IMR-90 (cell line): ENCODE results near the gene MRPL32. TPM values are rescaled to one million over a fixed set of nuclear protein-coding genes. Genes with fewer than 3 reads are reported as not detected.

Experiments
- ATAC-seq: fragments of 200-7000 bp; cut with Tn5 transposase; 2 replicates; pipeline ENCODE4 v1.9.1; 2020; ENCODE audit warnings: low read depth, mild to moderate bottlenecking, moderate library complexity
- BruUV-seq: library from RNA; stranded (reverse); fragments of 400-500 nt; replicated peaks from 2 replicates; lab custom pipeline; 2021; lab: Mats Ljungman, UMichigan
- CTCF ChIA-PET: fragments of 300-600 bp; formaldehyde crosslinking; extraction: SDS; loops from one replicate; lab custom pipeline; 2021; ENCODE audit warnings: antibody characterized with exemption; lab: Yijun Ruan, JAX
- POLR2A ChIA-PET: fragments of 300-600 bp; sonication (Branson Sonifier 250); formaldehyde crosslinking; loops from one replicate; lab custom pipeline; 2022; ENCODE audit warnings: antibody characterized with exemption; ENCODE audit not compliant: unreplicated experiment; lab: Charles Lee
- DNase-seq: peaks from one replicate; pipeline ENCODE4 v3.0.0; 2013
- H2AFZ ChIP-seq: replicated peaks from 2 replicates; pipeline ENCODE3; 2013; ENCODE audit warnings: low read length, mild to moderate bottlenecking; ENCODE audit not compliant: poor library complexity
- H2AK5ac ChIP-seq: 2 replicates; pipeline ENCODE4 v1.6.1; 2013; ENCODE audit warnings: low read depth, low read length, inconsistent platforms
- H2AK9ac ChIP-seq: replicated peaks from 2 replicates; pipeline ENCODE3; 2013; ENCODE audit warnings: mild to moderate bottlenecking, low read depth, low read length, moderate library complexity; ENCODE audit not compliant: poor library complexity
- H2BK120ac ChIP-seq: 2 replicates; pipeline ENCODE4 v1.6.1; 2013; ENCODE audit warnings: low read depth, low read length, inconsistent platforms
- H2BK15ac ChIP-seq: 3 replicates; pipeline ENCODE4 v1.6.1; 2013; ENCODE audit warnings: low read depth, low read length, inconsistent platforms
- H2BK20ac ChIP-seq: 2 replicates; pipeline ENCODE4 v1.6.1; 2013; ENCODE audit warnings: low read depth, mild to moderate bottlenecking, inconsistent platforms, low read length, moderate library complexity
- H2BK5ac ChIP-seq: 2 replicates; pipeline ENCODE4 v1.6.1; 2013; ENCODE audit warnings: mild to moderate bottlenecking, low read depth, low read length, inconsistent platforms; ENCODE audit not compliant: poor library complexity, severe bottlenecking
- H3K14ac ChIP-seq: replicated peaks from 2 replicates; pipeline ENCODE4 v1.6.1; 2013; ENCODE audit warnings: low read depth, low read length, inconsistent platforms
- H3K18ac ChIP-seq: 2 replicates; pipeline ENCODE4 v1.6.1; 2013; ENCODE audit warnings: low read depth, low read length, control low read depth
- H3K23ac ChIP-seq: 2 replicates; pipeline ENCODE4 v1.6.1; 2013; ENCODE audit warnings: low read depth, low read length, inconsistent platforms
- H3K27ac ChIP-seq: 2 replicates; pipeline ENCODE4 v1.5.1; 2013; ENCODE audit warnings: mild to moderate bottlenecking, control low read depth, low read length; ENCODE audit not compliant: insufficient read depth
- H3K27me3 ChIP-seq: 2 replicates; pipeline ENCODE4 v1.6.1; 2013; ENCODE audit warnings: low read length; ENCODE audit not compliant: control insufficient read depth, insufficient read depth
- H3K36me3 ChIP-seq: 2 replicates; pipeline ENCODE4 v1.6.1; 2013; ENCODE audit warnings: low read length, mixed read lengths; ENCODE audit not compliant: control insufficient read depth, insufficient read depth
- H3K4ac ChIP-seq: 2 replicates; pipeline ENCODE4 v1.6.1; 2013; ENCODE audit warnings: low read depth, low read length, inconsistent platforms
- H3K4me1 ChIP-seq: 2 replicates; pipeline ENCODE4 v1.6.1; 2013; ENCODE audit warnings: low read length, mixed read lengths; ENCODE audit not compliant: control insufficient read depth, insufficient read depth
- H3K4me2 ChIP-seq: 2 replicates; pipeline ENCODE4 v1.6.1; 2013; ENCODE audit warnings: low read depth, mild to moderate bottlenecking, control low read depth, low read length, moderate library complexity
- H3K4me3 ChIP-seq: 2 replicates; pipeline ENCODE4 v1.5.1; 2013; ENCODE audit warnings: low read depth, mild to moderate bottlenecking, control low read depth, low read length, moderate library complexity; ENCODE audit not compliant: insufficient read depth
- H3K56ac ChIP-seq: 2 replicates; pipeline ENCODE4 v1.6.1; 2013; ENCODE audit warnings: low read length, inconsistent platforms; ENCODE audit not compliant: insufficient read depth; ENCODE audit errors: extremely low read depth
- H3K79me1 ChIP-seq, 2 experiments: 2 replicates each; pipeline ENCODE4 v1.6.1; 2013; ENCODE audit warnings: low read length in 2 of 2, inconsistent platforms in 1 of 2, low read depth in 1 of 2
- H3K9ac ChIP-seq: 2 replicates; pipeline ENCODE4 v1.6.1; 2013; ENCODE audit warnings: low read depth, low read length, control low read depth
- H3K9me1 ChIP-seq: 2 replicates; pipeline ENCODE4 v1.6.1; 2013; ENCODE audit warnings: low read length, inconsistent platforms; ENCODE audit not compliant: insufficient read depth
- H3K9me3 ChIP-seq: 2 replicates; pipeline ENCODE4 v1.6.1; 2013; ENCODE audit warnings: low read length; ENCODE audit not compliant: control insufficient read depth, insufficient read depth
- H4K20me1 ChIP-seq: 2 replicates; pipeline ENCODE4 v1.6.1; 2013; ENCODE audit warnings: low read length, inconsistent platforms; ENCODE audit not compliant: insufficient read depth
- H4K5ac ChIP-seq: 2 replicates; pipeline ENCODE4 v1.6.1; 2013; ENCODE audit warnings: mild to moderate bottlenecking, low read depth, low read length, control low read depth
- H4K8ac ChIP-seq, 2 experiments: 2 replicates each; pipeline ENCODE4 v1.6.1; 2013; ENCODE audit warnings: low read depth in 2 of 2, low read length in 2 of 2, control low read depth in 1 of 2, inconsistent platforms in 1 of 2
- H4K91ac ChIP-seq: 2 replicates; pipeline ENCODE4 v1.6.1; 2013; ENCODE audit warnings: low read depth, low read length, inconsistent platforms; ENCODE audit not compliant: insufficient read depth
- BHLHE40 ChIP-seq: fragments of 150-350 bp; IDR thresholded peaks from 2 replicates; pipeline ENCODE4 v1.6.1; 2016; ENCODE audit warnings: mild to moderate bottlenecking, low read depth, low read length
- CEBPB ChIP-seq: IDR thresholded peaks from 2 replicates; pipeline ENCODE4 v1.6.1; 2012; ENCODE audit warnings: low read depth, low read length, improper control_type of control experiment
- CHD1 ChIP-seq: IDR thresholded peaks from 2 replicates; pipeline ENCODE4 v1.6.1; 2012; ENCODE audit warnings: low read depth, low read length, improper control_type of control experiment
- CTCF ChIP-seq: conservative IDR thresholded peaks from 2 replicates; pipeline ENCODE4 v1.5.1; 2012; ENCODE audit warnings: mild to moderate bottlenecking, low read depth, low read length, improper control_type of control experiment
- FOS ChIP-seq: fragments of 150-350 bp; IDR thresholded peaks from 2 replicates; pipeline ENCODE4 v1.6.1; 2016; ENCODE audit warnings: low read depth, low read length
- MAFK ChIP-seq: IDR thresholded peaks from 2 replicates; pipeline ENCODE4 v1.6.1; 2012; ENCODE audit warnings: low read depth, low read length, improper control_type of control experiment
- MXI1 ChIP-seq: IDR thresholded peaks from 2 replicates; pipeline ENCODE4 v1.6.1; 2012; ENCODE audit warnings: low read depth, mild to moderate bottlenecking, low read length, moderate library complexity, borderline replicate concordance
- NFE2L2 ChIP-seq: fragments of 150-350 bp; IDR thresholded peaks from 2 replicates; pipeline ENCODE4 v1.6.1; 2016; ENCODE audit warnings: low read depth, mild to moderate bottlenecking, low read length
- POLR2A ChIP-seq: IDR thresholded peaks from 2 replicates; pipeline ENCODE4 v1.6.1; 2012; ENCODE audit warnings: mild to moderate bottlenecking, low read depth, low read length
- RAD21 ChIP-seq: IDR thresholded peaks from 2 replicates; pipeline ENCODE4 v1.6.1; 2012; ENCODE audit warnings: low read length, improper control_type of control experiment
- RCOR1 ChIP-seq: IDR thresholded peaks from 2 replicates; pipeline ENCODE4 v1.6.1; 2012; ENCODE audit warnings: mild to moderate bottlenecking, low read length, improper control_type of control experiment; ENCODE audit not compliant: insufficient replicate concordance
- RFX5 ChIP-seq: IDR thresholded peaks from 2 replicates; pipeline ENCODE4 v1.8.0; 2012; ENCODE audit warnings: low read depth, mild to moderate bottlenecking, low read length, moderate library complexity
- SMC3 ChIP-seq: fragments of 150-350 bp; IDR thresholded peaks from 2 replicates; pipeline ENCODE4 v1.6.1; 2016; ENCODE audit warnings: low read depth, mild to moderate bottlenecking, antibody characterized with exemption, low read length, moderate library complexity
- USF2 ChIP-seq: fragments of 150-350 bp; IDR thresholded peaks from 2 replicates; pipeline ENCODE4 v1.6.1; 2017; ENCODE audit warnings: mild to moderate bottlenecking, antibody characterized with exemption, low read length, low read depth
- WGBS, 2 experiments: methylation state at CpG; one replicate each; pipeline versions ENCODE4 v1.1.5 to v1.1.7; 2013; ENCODE audit warnings: missing lambda C conversion rate in 2 of 2; ENCODE audit not compliant: insufficient read length in 1 of 2; ENCODE audit errors: extremely low coverage in 2 of 2; 5-methylcytosine and 5-hydroxymethylcytosine counted together
- dilution Hi-C: fragments of 300-500 bp; cut with HindIII; formaldehyde crosslinking; loops from one replicate; pipeline ENCODE4 v1.14.3; 2018; ENCODE audit warnings: low sequenced_read_pairs; ENCODE audit not compliant: unreplicated experiment
- in situ Hi-C: fragments of 300-500 bp; cut with MboI; formaldehyde crosslinking; loops from 3 replicates; pipeline ENCODE4 v1.14.3; 2019; ENCODE audit warnings: low sequenced_read_pairs, inconsistent platforms, mixed read lengths
- intact Hi-C: fragments of 100-400 bp; cut with micrococcal nuclease; formaldehyde crosslinking; loops from 2 replicates; pipeline ENCODE4 v1.10.0; 2022
- polyA plus RNA-seq, 3 experiments: library from polyadenylated mRNA; depleted of rRNA; stranded (reverse); fragments of >200 nt; gene quantifications; 2 replicates each; pipeline ENCODE4 v1.2.3, GENCODE V29; 2012; ENCODE audit warnings: low replicate concordance in 1 of 3
- total RNA-seq: library from RNA; depleted of rRNA; stranded (reverse); fragments of >200 nt; gene quantifications from 2 replicates; pipeline ENCODE4 v1.2.3, GENCODE V29; 2012

The MRPL32 gene
- total and polyA plus RNA-seq, 2 of the 4 experiments (the other 2 are of a cell fraction), result 42.3 to 75.3 TPM

GRCh38 chr7:42893346-42894240 is 38.6 kb upstream of the MRPL32 start:
- CTCF ChIA-PET, result no interaction called here
- no peak overlapping the region for H2BK5ac ChIP-seq
- H2BK15ac ChIP-seq, result no peak overlapping the region
- DNase-seq, result no peak
- H3K4ac ChIP-seq, result no peak overlapping the region
- H2BK20ac ChIP-seq, result no peak overlapping the region
- no TSS peak for BruUV-seq
- no peak overlapping the region for H4K8ac ChIP-seq
- no peak overlapping the region for H3K4me3 ChIP-seq
- no peak overlapping the region for H3K56ac ChIP-seq
- in situ Hi-C loops, result no loop called here
- 60% methylated on average over 2 of the region's 9 CpGs; no CpG with 5 or more reads in 1 of the 2 experiments for WGBS, 2 experiments
- H2AFZ ChIP-seq, result no peak overlapping the region
- H3K36me3 ChIP-seq, result no peaks in the 10 kb centered on the region
- H3K18ac ChIP-seq, result no peak overlapping the region
- no peaks in the 10 kb centered on the region for H3K27me3 ChIP-seq
- H2AK9ac ChIP-seq, result no peak overlapping the region
- no peak for ATAC-seq
- H3K4me2 ChIP-seq, result no peak overlapping the region
- no peak overlapping the region for H4K5ac ChIP-seq
- H4K20me1 ChIP-seq, result no peaks in the 10 kb centered on the region
- H4K91ac ChIP-seq, result no peak overlapping the region
- POLR2A ChIA-PET, result no interaction called here
- no peak overlapping the region for H3K23ac ChIP-seq
- TF ChIP-seq POLR2A, result no peak
- no peak for TF ChIP-seq SMC3
- no peak for TF ChIP-seq CTCF
- TF ChIP-seq MXI1, result no peak
- no peak for TF ChIP-seq MAFK
- no peak for TF ChIP-seq RFX5
- no peak for TF ChIP-seq USF2
- no peak for TF ChIP-seq CEBPB
- no peak for TF ChIP-seq CHD1
- no peak for TF ChIP-seq NFE2L2
- TF ChIP-seq RCOR1, result no peak
- TF ChIP-seq FOS, result no peak
- no peak for TF ChIP-seq BHLHE40
- no peak for TF ChIP-seq RAD21
- no peak overlapping the region for H2BK120ac ChIP-seq
- no peaks in the 10 kb centered on the region for H3K9me3 ChIP-seq
- no peak overlapping the region for H3K14ac ChIP-seq
- no peak overlapping the region for H2AK5ac ChIP-seq
- intact Hi-C loops, result no loop called here
- no peaks in the 10 kb centered on the region for H3K79me1 ChIP-seq
- no peak overlapping the region for H3K27ac ChIP-seq
- H3K9ac ChIP-seq, result no peak overlapping the region
- H3K9me1 ChIP-seq, result no peaks in the 10 kb centered on the region
- H3K4me1 ChIP-seq, result no peaks in the 10 kb centered on the region
- dilution Hi-C loops, result no loop called here
